ENCODE data around the gene AGBL4. TPM values are rescaled to one million over a fixed set of nuclear protein-coding genes. Genes with fewer than 3 reads are reported as not detected.

The AGBL4 gene
- total RNA-seq, 1 experiment from 2014 or later = not detected

GRCh38 chr1:49465486-49466185 is 558.1 kb downstream of the AGBL4 start:
- ChIA-PET CTCF (no interaction called here), POLR2A (no interaction called here), RAD21 (ENCODE audit: low non-redundant PET in 1 of 2, low total read pairs in 2 of 2, uncharacterized antibody in 2 of 2, unreplicated experiment in 2 of 2) (no interaction called here)
- TF ChIP-seq RAD21 (IDR thresholded peaks at IDR 0.05; ENCODE audit: low read depth) (no peak), EZH2phosphoT487 (IDR thresholded peaks at IDR 0.05; ENCODE audit: borderline replicate concordance) (no peak), POLR2AphosphoS5 (IDR thresholded peaks at IDR 0.05; ENCODE audit: low read depth, low read length) (no peak), ZFX (IDR thresholded peaks at IDR 0.05) (no peak), CEBPB (IDR thresholded peaks at IDR 0.05; ENCODE audit: low read depth) (no peak)
- TF ChIP-seq, protein P1, sequence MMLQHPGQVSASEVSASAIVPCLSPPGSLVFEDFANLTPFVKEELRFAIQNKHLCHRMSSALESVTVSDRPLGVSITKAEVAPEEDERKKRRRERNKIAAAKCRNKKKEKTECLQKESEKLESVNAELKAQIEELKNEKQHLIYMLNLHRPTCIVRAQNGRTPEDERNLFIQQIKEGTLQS (IDR thresholded peaks at IDR 0.05) = no peak
- no peak for ATAC-seq
- Histone ChIP-seq H3K9me2 (ENCODE audit: insufficient read depth) (no peaks in the 10 kb centered on the region), H3K4me2 (ENCODE audit: low read length) (no peak overlapping the region), H4K20me1 (ENCODE audit: insufficient read depth) (no peaks in the 10 kb centered on the region), H3K4me1 (ENCODE audit: control insufficient read depth in 1 of 2, insufficient read depth in 2 of 2, low read length in 2 of 2) (no peaks in the 10 kb centered on the region), H3K9me3 (ENCODE audit: control insufficient read depth in 1 of 2, insufficient read depth in 1 of 2, low read depth in 1 of 2, low read length in 2 of 2) (peaks cover 0 to 8% of the 10 kb centered on the region in 2 experiments; a peak in 2 of 4 replicates), H3K4me3 (replicated peaks in 1 of 2; ENCODE audit: low read depth in 1 of 2, low read length in 2 of 2) (no peak overlapping the region), H3K36me3 (ENCODE audit: control insufficient read depth in 1 of 2, insufficient read depth in 2 of 2, low read length in 2 of 2) (no peaks in the 10 kb centered on the region), H3K9ac (ENCODE audit: low read length) (no peak overlapping the region), H2AFZ (ENCODE audit: low read depth, low read length, poor library complexity, severe bottlenecking) (no peak overlapping the region), H3K79me2 (ENCODE audit: insufficient read depth, low read length) (no peaks in the 10 kb centered on the region), H3K27me3 (ENCODE audit: insufficient read depth, low read length) (no peaks in the 10 kb centered on the region), H3K27ac (ENCODE audit: low read depth, low read length) (no peak overlapping the region)
- BruUV-seq (replicated peaks) = no TSS peak
- DNase-seq (ENCODE audit: low read depth, low spot score) = no peak
- intact Hi-C loops (cut with micrococcal nuclease) = no loop called here

DNA sequence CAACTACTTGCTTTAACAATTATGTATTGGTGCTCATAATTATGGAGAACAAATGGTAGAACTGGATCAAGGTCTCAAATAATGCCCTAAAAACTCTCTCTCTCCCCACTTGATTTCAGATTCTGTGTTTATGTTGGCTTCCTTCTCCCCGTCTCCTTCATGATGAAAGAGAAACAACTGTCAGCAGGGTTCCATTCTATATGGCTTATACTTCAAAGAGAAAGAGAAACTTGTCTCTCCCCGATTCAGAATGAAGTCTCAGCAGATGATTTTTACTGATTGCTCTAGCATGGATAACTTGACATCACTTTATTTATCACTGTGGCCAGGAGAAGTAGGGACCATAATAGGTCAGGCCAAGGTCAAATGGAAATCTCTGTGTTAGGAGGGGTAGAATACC is 575.6 kb downstream of the AGBL4 start:
- Histone ChIP-seq H3K4me3 (replicated peaks in 1 of 2; ENCODE audit: low read depth in 1 of 2, low read length in 2 of 2) (no peak overlapping the region), H3K9me3 (ENCODE audit: control insufficient read depth in 1 of 2, insufficient read depth in 1 of 2, low read depth in 1 of 2, low read length in 2 of 2) (peaks cover 0 to 14% of the 10 kb centered on the region in 2 experiments; a peak in 2 of 4 replicates), H3K27ac (ENCODE audit: low read depth, low read length) (no peak overlapping the region), H3K4me2 (ENCODE audit: low read length) (no peak overlapping the region), H3K4me1 (ENCODE audit: control insufficient read depth in 1 of 2, insufficient read depth in 2 of 2, low read length in 2 of 2) (no peaks in the 10 kb centered on the region), H3K27me3 (ENCODE audit: insufficient read depth, low read length) (no peaks in the 10 kb centered on the region), H3K36me3 (ENCODE audit: control insufficient read depth in 1 of 2, insufficient read depth in 2 of 2, low read length in 2 of 2) (no peaks in the 10 kb centered on the region), H4K20me1 (ENCODE audit: insufficient read depth) (no peaks in the 10 kb centered on the region), H3K9me2 (ENCODE audit: insufficient read depth) (no peaks in the 10 kb centered on the region), H3K79me2 (ENCODE audit: insufficient read depth, low read length) (no peaks in the 10 kb centered on the region), H3K9ac (ENCODE audit: low read length) (no peak overlapping the region), H2AFZ (ENCODE audit: low read depth, low read length, poor library complexity, severe bottlenecking) (no peak overlapping the region)
- CTCF ChIA-PET = no interaction called here
- POLR2A ChIA-PET = no interaction called here
- DNase-seq (ENCODE audit: low read depth, low spot score) (no peak), ATAC-seq (no peak)
- no TSS peak for BruUV-seq (replicated peaks)
- RAD21 ChIA-PET (ENCODE audit: low non-redundant PET in 1 of 2, low total read pairs in 2 of 2, uncharacterized antibody in 2 of 2, unreplicated experiment in 2 of 2) = no interaction called here
- intact Hi-C loops (cut with micrococcal nuclease) = no loop called here
- no peak for TF ChIP-seq EZH2 (IDR thresholded peaks at IDR 0.05)
- TF ChIP-seq CTCF (IDR thresholded peaks at IDR 0.05 in 2 of 3, conservative IDR thresholded peaks at IDR 0.05 in 1 of 3; ENCODE audit: borderline replicate concordance in 1 of 3, insufficient read depth in 1 of 3, low read depth in 2 of 3, low read length in 2 of 3) = no peak
- TF ChIP-seq ZNF274 (IDR thresholded peaks at IDR 0.05; ENCODE audit: low read depth, low read length) = no peak
- no peak for TF ChIP-seq CEBPB (IDR thresholded peaks at IDR 0.05; ENCODE audit: low read depth)
- no peak for TF ChIP-seq RAD21 (IDR thresholded peaks at IDR 0.05; ENCODE audit: low read depth)
- TF ChIP-seq JUND (IDR thresholded peaks at IDR 0.05) = no peak
- TF ChIP-seq MAX (IDR thresholded peaks at IDR 0.05) = no peak
- no peak for TF ChIP-seq FOSL1 (IDR thresholded peaks at IDR 0.05; ENCODE audit: low read depth)
- TF ChIP-seq YY1 (IDR thresholded peaks at IDR 0.05; ENCODE audit: extremely low read depth, insufficient replicate concordance, low read depth, low read length) = no peak
- TF ChIP-seq SP1 (IDR thresholded peaks at IDR 0.05; ENCODE audit: low read depth) = no peak
- TF ChIP-seq, protein P2, sequence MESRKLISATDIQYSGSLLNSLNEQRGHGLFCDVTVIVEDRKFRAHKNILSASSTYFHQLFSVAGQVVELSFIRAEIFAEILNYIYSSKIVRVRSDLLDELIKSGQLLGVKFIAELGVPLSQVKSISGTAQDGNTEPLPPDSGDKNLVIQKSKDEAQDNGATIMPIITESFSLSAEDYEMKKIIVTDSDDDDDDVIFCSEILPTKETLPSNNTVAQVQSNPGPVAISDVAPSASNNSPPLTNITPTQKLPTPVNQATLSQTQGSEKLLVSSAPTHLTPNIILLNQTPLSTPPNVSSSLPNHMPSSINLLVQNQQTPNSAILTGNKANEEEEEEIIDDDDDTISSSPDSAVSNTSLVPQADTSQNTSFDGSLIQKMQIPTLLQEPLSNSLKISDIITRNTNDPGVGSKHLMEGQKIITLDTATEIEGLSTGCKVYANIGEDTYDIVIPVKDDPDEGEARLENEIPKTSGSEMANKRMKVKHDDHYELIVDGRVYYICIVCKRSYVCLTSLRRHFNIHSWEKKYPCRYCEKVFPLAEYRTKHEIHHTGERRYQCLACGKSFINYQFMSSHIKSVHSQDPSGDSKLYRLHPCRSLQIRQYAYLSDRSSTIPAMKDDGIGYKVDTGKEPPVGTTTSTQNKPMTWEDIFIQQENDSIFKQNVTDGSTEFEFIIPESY (IDR thresholded peaks at IDR 0.05; ENCODE audit: extremely low read depth, insufficient replicate concordance, low read length) = no peak
- TF ChIP-seq CBX3 (IDR thresholded peaks at IDR 0.05; ENCODE audit: low read depth) = no peak
- no peak for TF ChIP-seq SRF (IDR thresholded peaks at IDR 0.05; ENCODE audit: low read depth)
- no peak for TF ChIP-seq POLR2A (IDR thresholded peaks at IDR 0.05; ENCODE audit: borderline replicate concordance, extremely low read depth, insufficient read depth, insufficient read length)

All from HCT116 (cell line).